H1 (cell line): Measurements from ENCODE around the gene ZNF619.

Experiments used
- EP300 ChIP-seq, 2 experiments: IDR thresholded peaks; 1 replicate in 1 of 2; 2 replicates in 1 of 2; pipeline ENCODE4 v1.6.1; 2011 to 2012; ENCODE audit warnings: low read depth in 2 of 2, low read length in 2 of 2, mild to moderate bottlenecking in 2 of 2, borderline replicate concordance in 1 of 2, inconsistent platforms in 1 of 2, moderate library complexity in 1 of 2
- EZH2 ChIP-seq: fragments of 200-600 bp; sonication (generic); IDR thresholded peaks from 2 replicates; pipeline ENCODE4 v1.7.1; 2012; ENCODE audit warnings: low read depth, mild to moderate bottlenecking, moderate library complexity, low read length, inconsistent platforms; ENCODE audit not compliant: severe bottlenecking
- TF ChIP-seq, protein P1 (sequence below): fragments of 300-600 bp; sonication (generic); IDR thresholded peaks from 2 replicates; pipeline ENCODE4 v1.7.1; 2012; ENCODE audit warnings: low read length, moderate library complexity, mild to moderate bottlenecking, inconsistent platforms; ENCODE audit not compliant: insufficient replicate concordance
- TF ChIP-seq, protein P2 (sequence below), 3 experiments: IDR thresholded peaks; 1 replicate in 2 of 3; 2 replicates in 1 of 3; pipeline versions ENCODE4 v1.5.1 to v1.6.1; 2011; ENCODE audit warnings: low read length in 3 of 3, mild to moderate bottlenecking in 3 of 3, inconsistent platforms in 2 of 3, low read depth in 1 of 3, moderate library complexity in 1 of 3; ENCODE audit not compliant: insufficient read depth in 1 of 3; ENCODE audit errors: control extremely low read depth in 1 of 3

DNA sequence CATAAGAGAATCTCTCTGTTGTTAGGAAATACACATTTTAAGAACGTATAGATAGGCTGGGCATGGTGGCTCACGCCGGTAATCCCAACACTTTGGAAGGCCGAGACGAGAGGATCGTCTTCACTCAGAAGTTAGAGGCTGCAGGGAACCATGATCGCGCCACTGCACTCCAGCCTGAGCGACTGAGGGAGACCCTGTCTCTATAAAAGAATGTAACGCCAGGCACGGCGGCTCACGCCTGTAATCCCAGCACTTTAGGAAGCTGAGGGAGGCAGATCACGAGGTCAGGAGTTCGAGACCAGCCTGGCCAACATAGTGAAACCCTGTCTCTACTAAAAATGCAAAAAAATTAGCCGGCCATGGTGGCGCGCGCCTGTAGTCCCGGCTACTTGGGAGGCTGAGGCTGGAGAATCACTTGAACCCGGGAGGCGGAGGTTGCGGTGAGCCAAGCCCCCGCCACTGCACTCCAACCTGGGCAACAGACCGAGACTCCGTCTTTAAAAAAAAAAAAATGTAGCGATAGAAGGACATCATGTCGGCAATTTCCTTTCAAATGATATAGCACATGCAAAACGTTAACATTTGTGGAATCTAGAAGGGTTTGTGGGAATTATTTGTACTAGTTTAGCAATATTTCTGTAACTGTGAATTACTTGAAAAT, 20.5 kb upstream of the ZNF619 start:
- TF ChIP-seq, protein P1, sequence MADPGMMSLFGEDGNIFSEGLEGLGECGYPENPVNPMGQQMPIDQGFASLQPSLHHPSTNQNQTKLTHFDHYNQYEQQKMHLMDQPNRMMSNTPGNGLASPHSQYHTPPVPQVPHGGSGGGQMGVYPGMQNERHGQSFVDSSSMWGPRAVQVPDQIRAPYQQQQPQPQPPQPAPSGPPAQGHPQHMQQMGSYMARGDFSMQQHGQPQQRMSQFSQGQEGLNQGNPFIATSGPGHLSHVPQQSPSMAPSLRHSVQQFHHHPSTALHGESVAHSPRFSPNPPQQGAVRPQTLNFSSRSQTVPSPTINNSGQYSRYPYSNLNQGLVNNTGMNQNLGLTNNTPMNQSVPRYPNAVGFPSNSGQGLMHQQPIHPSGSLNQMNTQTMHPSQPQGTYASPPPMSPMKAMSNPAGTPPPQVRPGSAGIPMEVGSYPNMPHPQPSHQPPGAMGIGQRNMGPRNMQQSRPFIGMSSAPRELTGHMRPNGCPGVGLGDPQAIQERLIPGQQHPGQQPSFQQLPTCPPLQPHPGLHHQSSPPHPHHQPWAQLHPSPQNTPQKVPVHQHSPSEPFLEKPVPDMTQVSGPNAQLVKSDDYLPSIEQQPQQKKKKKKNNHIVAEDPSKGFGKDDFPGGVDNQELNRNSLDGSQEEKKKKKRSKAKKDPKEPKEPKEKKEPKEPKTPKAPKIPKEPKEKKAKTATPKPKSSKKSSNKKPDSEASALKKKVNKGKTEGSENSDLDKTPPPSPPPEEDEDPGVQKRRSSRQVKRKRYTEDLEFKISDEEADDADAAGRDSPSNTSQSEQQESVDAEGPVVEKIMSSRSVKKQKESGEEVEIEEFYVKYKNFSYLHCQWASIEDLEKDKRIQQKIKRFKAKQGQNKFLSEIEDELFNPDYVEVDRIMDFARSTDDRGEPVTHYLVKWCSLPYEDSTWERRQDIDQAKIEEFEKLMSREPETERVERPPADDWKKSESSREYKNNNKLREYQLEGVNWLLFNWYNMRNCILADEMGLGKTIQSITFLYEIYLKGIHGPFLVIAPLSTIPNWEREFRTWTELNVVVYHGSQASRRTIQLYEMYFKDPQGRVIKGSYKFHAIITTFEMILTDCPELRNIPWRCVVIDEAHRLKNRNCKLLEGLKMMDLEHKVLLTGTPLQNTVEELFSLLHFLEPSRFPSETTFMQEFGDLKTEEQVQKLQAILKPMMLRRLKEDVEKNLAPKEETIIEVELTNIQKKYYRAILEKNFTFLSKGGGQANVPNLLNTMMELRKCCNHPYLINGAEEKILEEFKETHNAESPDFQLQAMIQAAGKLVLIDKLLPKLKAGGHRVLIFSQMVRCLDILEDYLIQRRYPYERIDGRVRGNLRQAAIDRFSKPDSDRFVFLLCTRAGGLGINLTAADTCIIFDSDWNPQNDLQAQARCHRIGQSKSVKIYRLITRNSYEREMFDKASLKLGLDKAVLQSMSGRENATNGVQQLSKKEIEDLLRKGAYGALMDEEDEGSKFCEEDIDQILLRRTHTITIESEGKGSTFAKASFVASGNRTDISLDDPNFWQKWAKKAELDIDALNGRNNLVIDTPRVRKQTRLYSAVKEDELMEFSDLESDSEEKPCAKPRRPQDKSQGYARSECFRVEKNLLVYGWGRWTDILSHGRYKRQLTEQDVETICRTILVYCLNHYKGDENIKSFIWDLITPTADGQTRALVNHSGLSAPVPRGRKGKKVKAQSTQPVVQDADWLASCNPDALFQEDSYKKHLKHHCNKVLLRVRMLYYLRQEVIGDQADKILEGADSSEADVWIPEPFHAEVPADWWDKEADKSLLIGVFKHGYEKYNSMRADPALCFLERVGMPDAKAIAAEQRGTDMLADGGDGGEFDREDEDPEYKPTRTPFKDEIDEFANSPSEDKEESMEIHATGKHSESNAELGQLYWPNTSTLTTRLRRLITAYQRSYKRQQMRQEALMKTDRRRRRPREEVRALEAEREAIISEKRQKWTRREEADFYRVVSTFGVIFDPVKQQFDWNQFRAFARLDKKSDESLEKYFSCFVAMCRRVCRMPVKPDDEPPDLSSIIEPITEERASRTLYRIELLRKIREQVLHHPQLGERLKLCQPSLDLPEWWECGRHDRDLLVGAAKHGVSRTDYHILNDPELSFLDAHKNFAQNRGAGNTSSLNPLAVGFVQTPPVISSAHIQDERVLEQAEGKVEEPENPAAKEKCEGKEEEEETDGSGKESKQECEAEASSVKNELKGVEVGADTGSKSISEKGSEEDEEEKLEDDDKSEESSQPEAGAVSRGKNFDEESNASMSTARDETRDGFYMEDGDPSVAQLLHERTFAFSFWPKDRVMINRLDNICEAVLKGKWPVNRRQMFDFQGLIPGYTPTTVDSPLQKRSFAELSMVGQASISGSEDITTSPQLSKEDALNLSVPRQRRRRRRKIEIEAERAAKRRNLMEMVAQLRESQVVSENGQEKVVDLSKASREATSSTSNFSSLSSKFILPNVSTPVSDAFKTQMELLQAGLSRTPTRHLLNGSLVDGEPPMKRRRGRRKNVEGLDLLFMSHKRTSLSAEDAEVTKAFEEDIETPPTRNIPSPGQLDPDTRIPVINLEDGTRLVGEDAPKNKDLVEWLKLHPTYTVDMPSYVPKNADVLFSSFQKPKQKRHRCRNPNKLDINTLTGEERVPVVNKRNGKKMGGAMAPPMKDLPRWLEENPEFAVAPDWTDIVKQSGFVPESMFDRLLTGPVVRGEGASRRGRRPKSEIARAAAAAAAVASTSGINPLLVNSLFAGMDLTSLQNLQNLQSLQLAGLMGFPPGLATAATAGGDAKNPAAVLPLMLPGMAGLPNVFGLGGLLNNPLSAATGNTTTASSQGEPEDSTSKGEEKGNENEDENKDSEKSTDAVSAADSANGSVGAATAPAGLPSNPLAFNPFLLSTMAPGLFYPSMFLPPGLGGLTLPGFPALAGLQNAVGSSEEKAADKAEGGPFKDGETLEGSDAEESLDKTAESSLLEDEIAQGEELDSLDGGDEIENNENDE: no peak
- TF ChIP-seq, protein P2, sequence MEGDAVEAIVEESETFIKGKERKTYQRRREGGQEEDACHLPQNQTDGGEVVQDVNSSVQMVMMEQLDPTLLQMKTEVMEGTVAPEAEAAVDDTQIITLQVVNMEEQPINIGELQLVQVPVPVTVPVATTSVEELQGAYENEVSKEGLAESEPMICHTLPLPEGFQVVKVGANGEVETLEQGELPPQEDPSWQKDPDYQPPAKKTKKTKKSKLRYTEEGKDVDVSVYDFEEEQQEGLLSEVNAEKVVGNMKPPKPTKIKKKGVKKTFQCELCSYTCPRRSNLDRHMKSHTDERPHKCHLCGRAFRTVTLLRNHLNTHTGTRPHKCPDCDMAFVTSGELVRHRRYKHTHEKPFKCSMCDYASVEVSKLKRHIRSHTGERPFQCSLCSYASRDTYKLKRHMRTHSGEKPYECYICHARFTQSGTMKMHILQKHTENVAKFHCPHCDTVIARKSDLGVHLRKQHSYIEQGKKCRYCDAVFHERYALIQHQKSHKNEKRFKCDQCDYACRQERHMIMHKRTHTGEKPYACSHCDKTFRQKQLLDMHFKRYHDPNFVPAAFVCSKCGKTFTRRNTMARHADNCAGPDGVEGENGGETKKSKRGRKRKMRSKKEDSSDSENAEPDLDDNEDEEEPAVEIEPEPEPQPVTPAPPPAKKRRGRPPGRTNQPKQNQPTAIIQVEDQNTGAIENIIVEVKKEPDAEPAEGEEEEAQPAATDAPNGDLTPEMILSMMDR (IDR thresholded peaks at IDR 0.05; ENCODE audit: control extremely low read depth in 1 of 3, insufficient read depth in 1 of 3, low read depth in 1 of 3, low read length in 3 of 3): no peak
- TF ChIP-seq EZH2: no peak
- no peak for TF ChIP-seq EP300 (IDR thresholded peaks at IDR 0.05; ENCODE audit: borderline replicate concordance in 1 of 2, low read depth in 2 of 2, low read length in 2 of 2)
